ENCODE measurements around the gene TEX54.

DNA sequence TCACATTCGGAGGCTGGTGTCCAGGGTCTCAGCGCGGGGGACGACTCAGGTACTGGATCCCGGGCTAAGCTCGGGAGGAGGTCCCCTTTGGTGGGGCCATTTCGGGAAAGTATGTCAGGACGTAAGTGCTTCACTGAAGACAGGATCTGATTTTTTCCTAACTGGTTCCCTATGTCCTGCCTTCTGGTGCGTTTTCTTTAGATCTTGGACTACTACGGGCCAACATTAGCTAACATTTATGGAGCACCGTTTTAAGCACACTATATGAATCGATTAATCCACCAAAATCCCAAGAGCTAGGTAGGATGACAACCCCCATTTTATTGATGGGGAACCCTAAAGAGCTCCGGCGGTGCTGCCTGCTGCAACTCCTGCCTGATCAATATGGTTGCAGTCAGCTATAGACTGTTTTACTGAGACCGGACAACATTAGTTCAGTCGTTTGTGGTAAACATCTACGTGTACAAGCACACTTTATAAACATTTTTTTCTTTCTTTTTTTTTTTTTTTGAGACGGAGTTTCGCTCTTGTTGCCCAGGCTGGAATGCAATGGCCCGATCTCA, 23.8 kb upstream of the TEX54 start:
- no peak for TF ChIP-seq POLR2A (IDR thresholded peaks at IDR 0.05)
- TF ChIP-seq, protein P1, sequence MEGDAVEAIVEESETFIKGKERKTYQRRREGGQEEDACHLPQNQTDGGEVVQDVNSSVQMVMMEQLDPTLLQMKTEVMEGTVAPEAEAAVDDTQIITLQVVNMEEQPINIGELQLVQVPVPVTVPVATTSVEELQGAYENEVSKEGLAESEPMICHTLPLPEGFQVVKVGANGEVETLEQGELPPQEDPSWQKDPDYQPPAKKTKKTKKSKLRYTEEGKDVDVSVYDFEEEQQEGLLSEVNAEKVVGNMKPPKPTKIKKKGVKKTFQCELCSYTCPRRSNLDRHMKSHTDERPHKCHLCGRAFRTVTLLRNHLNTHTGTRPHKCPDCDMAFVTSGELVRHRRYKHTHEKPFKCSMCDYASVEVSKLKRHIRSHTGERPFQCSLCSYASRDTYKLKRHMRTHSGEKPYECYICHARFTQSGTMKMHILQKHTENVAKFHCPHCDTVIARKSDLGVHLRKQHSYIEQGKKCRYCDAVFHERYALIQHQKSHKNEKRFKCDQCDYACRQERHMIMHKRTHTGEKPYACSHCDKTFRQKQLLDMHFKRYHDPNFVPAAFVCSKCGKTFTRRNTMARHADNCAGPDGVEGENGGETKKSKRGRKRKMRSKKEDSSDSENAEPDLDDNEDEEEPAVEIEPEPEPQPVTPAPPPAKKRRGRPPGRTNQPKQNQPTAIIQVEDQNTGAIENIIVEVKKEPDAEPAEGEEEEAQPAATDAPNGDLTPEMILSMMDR (IDR thresholded peaks at IDR 0.05), result no peak

Measured in Peyer's patch (tissue), 4 donors.